Measurements from ENCODE around the gene DUSP5.
"Not testable (repeated sequence)": the region's sequence is repeated elsewhere in the genome, so short reads cannot be mapped to it uniquely, and the experiment has no call there.

Gene DUSP5

GRCh38 chr10:110523736-110524135 lies 26.0 kb downstream of the DUSP5 start:
- DNase-seq: no peak

- no peak for DNase-seq
Observed at GRCh38 chr10:110524179-110524858, 26.6 kb downstream of the DUSP5 start.

DNA sequence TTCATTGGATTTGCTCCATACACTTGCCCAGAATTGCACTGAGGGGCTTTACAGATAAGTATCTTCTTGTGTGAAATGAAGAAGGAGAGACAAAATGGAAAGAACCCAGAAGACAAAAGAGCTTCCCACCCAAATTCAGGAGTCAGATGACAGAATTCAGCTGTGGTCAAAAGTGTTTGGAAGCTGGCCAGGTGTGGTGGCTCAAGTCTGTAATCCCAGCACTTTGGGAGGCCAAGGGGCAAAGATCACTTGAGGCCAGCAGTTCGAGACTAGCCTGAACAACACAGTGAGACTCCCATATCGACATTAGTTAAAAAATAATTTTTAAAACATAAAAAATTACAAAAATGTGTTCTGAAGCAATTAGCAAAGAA lies 27.1 kb downstream of the DUSP5 start:
- no peak for DNase-seq

DNA sequence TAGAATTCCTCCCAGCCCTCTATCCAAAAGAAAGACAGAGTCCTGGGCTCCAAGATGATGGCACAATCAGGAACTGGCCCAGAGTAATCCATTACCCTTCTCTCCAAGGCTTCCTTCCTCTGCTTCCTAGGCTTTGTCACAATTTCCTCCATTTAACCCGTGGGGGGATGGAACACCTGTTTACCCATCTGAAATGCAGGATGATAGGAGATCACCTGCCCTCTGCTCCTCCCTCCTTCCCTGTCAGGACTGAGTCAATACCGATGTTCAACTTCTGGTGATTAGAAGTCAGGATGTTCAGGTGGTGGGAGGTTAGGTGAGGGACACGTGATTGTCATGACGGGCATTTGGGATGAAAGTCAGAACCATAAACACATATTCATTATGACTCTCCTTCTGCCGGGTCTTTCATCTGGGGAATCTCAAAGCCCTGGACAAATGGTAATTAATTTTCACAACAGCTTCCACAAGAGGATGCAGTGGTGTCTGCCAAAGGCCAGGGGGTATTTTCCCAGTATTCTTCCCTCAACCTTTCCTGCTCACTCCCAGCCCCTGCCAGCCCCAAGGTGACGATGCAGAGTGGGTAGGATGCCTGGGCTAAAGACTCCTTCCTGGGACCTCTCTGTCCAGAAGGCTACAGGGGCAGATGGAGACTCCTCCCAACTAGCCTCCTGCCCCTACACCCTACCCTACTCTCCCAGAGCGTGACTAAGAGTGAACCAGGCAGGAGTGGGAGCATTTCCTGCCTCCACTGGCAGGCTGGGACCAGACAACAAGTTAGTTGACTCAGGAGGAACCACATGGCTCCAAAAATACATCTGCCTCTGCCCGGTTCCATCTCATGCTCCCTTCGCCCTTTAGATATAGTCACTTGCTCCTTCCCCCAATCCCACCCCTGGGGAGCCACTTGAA lies 27.9 kb downstream of the DUSP5 start:
- no peak for DNase-seq

GRCh38 chr10:110527731-110528171 lies 30.0 kb downstream of the DUSP5 start:
- DNase-seq: no peak

- DNase-seq: no peak
Observed at GRCh38 chr10:110528224-110528996, 30.7 kb downstream of the DUSP5 start.

- DNase-seq: not testable (repeated sequence)
Observed at GRCh38 chr10:110528997-110529524, 31.4 kb downstream of the DUSP5 start.

DNA sequence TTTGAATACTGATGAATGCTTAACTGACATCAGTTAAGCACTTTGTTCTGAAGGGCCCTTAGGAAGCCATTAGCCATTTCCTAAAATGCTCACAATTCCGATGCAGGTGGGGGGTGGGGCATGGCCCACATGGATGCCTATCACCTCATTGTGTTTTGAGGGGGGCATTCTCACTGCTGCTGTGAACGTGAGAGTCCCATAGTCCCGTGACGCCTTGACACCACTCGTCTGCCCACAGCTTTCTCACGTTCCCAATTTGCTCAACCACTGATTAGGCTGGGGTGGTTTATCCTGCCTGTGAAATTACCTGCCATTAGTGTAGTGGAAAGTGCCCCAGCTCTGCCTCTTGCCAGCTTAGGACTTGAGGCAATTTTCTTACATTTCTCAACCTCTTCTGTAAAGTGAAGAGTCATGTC lies 31.9 kb downstream of the DUSP5 start:
- DNase-seq: no peak

- DNase-seq: no peak
Observed at GRCh38 chr10:110530131-110530831, 32.6 kb downstream of the DUSP5 start.

DNA sequence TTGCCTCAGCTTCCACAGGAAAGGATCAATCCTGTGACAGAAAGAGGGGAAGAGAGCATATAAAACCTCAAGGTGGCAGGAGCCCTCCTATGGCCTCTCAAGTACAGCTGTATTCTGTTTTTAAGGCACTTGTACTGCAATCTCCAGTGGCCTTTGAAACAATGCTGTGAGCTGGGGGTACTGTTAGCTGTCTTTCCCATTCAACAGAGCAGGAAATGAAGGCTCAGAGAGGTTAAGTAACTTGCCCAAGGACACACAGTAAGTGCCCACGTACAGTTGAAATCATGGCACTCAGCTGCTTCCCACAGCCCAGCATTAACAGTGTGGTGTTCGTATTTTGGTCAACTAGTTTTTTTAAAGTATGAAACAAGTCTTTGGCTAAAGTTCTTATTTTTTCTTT lies 34.0 kb downstream of the DUSP5 start:
- no peak for DNase-seq

- not testable (repeated sequence) for DNase-seq
Observed at GRCh38 chr10:110532628-110533027, 34.9 kb downstream of the DUSP5 start.

- DNase-seq: no peak
Observed at GRCh38 chr10:110533149-110533548, 35.4 kb downstream of the DUSP5 start.

GRCh38 chr10:110534571-110534970 lies 36.9 kb downstream of the DUSP5 start:
- DNase-seq: no peak

GRCh38 chr10:110535958-110536891 lies 38.5 kb downstream of the DUSP5 start:
- DNase-seq: no peak

- no peak for DNase-seq
Observed at GRCh38 chr10:110539091-110539490, 41.4 kb downstream of the DUSP5 start.

GRCh38 chr10:110540031-110540430 lies 42.3 kb downstream of the DUSP5 start:
- DNase-seq: no peak

GRCh38 chr10:110544958-110545537 lies 47.3 kb downstream of the DUSP5 start:
- DNase-seq: no peak

- no peak for DNase-seq
Observed at GRCh38 chr10:110546077-110546476, 48.4 kb downstream of the DUSP5 start.

GRCh38 chr10:110546499-110547110 lies 48.9 kb downstream of the DUSP5 start:
- no peak for DNase-seq

- peak; percentile 60 for DNase-seq
Observed at GRCh38 chr10:110547139-110547761, 49.5 kb downstream of the DUSP5 start.

All from NCI-H1436 (cell line).